RPMI7951 (cell line): ENCODE results near the gene IER2. TPM values are rescaled to one million over a fixed set of nuclear protein-coding genes. Genes with fewer than 3 reads are reported as not detected.
"Not testable (repeated sequence)": the region's sequence is repeated elsewhere in the genome, so short reads cannot be mapped to it uniquely, and the experiment has no call there.

Experiments used
- DNase-seq: peaks from one replicate; pipeline ENCODE4 v3.0.0-alpha.2; 2012; ENCODE audit warnings: low read depth
- total RNA-seq: library from RNA; depleted of rRNA; stranded (reverse); fragments of >200 nt; shearing (Covaris generic); gene quantifications from 2 replicates; pipeline ENCODE4 v1.2.3, GENCODE V29; 2014

IER2 gene
- total RNA-seq, 1 experiment from 2014 or later, result 15.3 TPM

GRCh38 chr19:13163609-13164342, 13.6 kb downstream of the IER2 start:
- DNase-seq, result peak; percentile 97

GRCh38 chr19:13164343-13165161, 14.3 kb downstream of the IER2 start:
- DNase-seq, result peak; percentile 89

DNA sequence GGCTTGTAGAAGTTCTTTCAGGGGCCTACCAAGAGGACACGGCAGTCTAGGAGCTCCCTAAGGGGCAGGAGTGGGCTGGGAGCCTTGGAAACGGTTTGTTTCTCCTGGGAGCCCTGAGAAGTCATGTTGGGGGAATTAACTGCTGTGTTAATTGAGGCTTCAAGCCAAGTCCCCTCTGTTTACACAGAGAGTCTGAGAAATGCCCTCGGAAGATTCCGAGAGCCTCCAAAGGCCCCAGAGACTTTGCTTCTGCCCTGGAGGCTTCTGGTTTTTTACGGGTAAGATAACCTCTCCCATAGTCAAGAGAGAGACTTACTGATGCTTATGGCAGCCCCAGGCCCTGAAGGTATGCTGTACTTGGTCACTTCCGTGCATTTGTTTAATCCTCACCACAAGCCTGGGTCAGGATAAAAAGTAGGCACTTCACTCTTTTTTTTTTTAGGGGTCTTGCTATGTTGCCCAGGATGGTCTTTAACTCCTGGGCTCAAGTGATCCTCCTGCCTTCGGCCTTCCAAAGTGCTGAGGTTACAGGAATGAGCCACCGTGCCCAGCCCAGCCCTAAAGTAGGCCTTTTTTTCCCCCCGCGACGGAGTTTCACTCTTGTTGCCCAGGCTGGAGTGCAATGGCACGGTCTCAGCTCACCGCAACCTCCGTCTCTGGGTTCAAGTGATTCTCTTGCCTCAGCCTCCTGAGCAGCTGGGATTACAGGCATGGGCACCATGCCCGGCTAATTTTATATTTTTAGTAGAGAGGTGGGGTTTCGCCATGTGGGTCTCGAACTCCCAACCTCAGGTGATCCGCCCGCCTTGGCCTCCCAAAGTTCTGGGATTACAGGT, 15.2 kb downstream of the IER2 start:
- peak; percentile 75 for DNase-seq

- not testable (repeated sequence) for DNase-seq
Measured at GRCh38 chr19:13166151-13166550, 15.9 kb downstream of the IER2 start.

DNA sequence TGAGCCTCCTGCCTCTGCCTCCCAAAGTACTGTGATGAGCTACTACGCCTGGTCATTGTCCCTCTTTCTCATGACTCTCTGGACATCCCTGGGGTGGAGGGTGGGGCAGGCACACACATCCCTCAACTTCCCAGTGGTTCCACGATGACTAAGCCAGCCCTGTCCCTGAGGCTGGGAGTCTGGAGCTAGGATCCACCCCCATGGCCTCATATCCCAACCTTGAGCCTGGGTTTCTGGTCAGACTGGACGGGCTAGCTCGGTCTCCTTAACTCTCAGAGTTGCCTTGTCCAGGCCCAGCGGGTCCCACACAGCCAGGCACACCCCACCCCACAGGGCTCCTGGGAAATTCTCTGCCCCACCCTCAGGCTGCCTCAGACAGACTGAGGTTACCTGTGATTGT, 19.6 kb downstream of the IER2 start:
- peak; percentile 93 for DNase-seq

GRCh38 chr19:13171146-13171545, 20.9 kb downstream of the IER2 start:
- no peak for DNase-seq

GRCh38 chr19:13172346-13173138, 22.3 kb downstream of the IER2 start:
- peak; percentile 98 for DNase-seq

- no peak for DNase-seq
Measured at GRCh38 chr19:13173139-13173737, 23.0 kb downstream of the IER2 start.

DNA sequence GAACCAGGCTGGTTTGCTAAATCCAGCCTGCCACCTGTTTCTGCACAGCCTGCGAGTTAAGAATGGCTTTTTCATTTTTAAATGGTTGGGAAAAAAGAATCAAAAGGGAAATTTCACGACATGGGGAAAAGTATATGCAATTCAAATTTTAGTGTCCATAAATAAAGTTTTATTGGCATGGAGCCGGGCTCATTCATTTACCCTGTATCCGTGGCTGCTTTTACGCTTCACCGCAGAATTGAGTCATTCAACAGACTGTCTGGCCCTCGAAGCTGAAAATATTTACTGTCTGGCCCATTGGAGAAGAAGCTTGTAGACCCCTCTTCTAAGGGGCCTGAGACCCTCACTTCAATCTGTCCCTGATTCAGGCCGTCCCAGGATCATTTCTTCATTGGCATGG, 26.1 kb downstream of the IER2 start:
- no peak for DNase-seq

DNA sequence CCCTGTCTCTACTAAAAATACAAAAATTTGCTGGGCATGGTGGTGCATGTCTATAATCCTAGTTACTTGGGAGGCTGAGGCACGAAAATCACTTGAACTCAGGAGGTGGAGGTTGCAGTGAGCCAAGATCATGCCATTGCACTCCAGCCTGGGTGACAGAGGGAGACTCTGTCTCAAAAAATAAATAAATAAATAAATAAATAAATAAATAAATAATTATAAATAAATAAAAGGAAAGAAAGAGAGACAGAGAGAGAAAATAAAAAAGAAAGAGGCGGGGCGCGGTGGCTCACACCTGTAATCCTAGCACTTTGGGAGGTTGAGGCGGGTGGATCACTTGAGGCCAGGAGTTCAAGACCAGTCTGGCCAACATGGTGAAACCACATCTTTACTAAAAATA, 27.4 kb downstream of the IER2 start:
- not testable (repeated sequence) for DNase-seq

DNA sequence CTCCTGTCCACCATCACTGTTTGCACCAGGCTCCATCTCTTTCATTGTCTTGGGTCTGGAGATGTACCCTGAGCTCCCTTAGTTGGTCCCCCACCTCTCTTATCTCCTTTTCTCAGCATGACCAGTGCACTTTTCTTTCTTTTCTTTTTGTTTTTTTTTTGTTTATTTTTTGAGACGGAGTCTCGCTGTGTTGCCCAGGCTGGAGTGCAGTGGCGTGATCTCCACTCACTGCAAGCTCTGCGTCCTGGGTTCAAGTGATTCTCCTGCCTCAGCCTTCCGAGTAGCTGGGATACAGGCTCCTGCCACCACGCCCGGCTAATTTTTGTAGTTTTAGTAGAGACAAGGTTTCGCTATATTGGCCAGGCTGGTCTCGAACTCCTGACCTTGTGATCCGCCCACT, 28.1 kb downstream of the IER2 start:
- not testable (repeated sequence) for DNase-seq

DNA sequence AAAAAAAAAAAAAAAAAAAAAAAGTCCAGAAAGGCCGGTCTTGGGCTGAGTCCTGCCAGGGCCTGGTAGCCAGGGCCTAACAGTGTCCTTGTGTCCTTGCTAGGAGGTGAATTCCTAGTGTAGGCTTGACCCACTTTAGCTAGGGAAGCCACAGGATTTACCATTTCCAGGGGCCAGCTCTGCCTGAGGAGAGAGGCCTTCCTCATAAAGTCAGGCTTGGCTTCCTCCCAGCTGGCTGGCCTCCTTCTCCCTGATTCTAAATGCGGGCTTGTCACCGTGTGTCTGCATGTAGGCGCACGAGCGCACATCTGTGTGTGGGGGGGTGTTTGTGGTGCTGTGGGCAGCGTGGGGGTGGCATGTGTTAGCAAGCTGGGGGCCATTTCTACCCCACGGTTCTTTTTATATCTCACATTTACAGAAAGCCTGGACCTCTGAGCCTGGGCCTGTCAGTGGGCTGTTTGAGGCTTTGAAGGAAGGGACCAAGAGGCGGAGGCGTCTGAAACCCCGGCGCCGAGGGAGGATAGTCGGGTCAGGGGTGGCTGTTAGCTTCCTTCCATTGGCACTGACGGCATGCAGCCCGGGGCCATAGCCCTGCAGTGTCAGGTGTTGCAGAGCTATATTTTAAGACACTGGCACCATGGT, 31.7 kb downstream of the IER2 start:
- DNase-seq, result peak; percentile 94

- DNase-seq, result not testable (repeated sequence)
Measured at GRCh38 chr19:13184926-13185325, 34.7 kb downstream of the IER2 start.

DNA sequence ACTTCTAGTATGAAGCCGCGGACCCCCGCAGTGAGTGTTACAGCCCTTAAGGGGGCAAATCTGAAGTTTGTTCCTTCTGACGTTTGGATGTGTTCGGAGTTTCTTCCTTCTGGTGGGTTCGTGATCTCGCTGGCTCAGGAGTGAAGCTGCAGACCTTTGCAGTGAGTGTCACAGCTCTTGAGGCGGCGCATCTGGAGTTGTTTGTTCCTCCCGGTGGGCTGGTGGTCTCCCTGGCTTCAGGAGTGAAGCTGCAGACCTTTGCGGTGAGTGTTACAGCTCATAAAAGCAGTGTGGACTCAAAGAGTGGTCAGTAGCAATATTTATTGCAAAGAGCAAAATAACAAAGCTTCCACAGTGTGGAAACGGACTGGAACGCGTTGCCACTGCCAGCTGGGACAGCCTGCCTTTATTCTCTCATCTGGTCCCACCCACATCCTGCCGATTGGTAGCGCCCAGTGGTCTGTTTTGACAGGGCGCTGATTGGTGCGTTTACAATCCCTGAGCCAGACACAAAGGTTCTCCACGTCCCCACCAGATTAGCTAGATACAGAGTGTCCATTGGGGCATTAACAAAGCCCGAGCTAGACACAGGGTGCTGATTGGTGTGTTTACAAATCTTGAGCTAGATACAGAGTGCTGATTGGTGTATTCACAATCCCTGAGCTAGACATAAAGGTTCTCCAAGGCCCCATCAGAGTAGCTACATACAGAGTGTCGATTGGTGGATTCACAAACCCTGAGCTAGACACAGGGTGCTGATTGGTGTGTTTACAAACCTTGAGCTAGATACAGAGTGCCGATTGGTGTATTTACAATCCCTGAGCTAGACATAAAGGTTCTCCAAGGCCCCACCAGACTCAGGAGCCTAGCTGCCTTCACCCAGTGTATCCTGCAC, 35.8 kb downstream of the IER2 start:
- DNase-seq, result not testable (repeated sequence)

GRCh38 chr19:13186688-13187087, 36.5 kb downstream of the IER2 start:
- not testable (repeated sequence) for DNase-seq

DNA sequence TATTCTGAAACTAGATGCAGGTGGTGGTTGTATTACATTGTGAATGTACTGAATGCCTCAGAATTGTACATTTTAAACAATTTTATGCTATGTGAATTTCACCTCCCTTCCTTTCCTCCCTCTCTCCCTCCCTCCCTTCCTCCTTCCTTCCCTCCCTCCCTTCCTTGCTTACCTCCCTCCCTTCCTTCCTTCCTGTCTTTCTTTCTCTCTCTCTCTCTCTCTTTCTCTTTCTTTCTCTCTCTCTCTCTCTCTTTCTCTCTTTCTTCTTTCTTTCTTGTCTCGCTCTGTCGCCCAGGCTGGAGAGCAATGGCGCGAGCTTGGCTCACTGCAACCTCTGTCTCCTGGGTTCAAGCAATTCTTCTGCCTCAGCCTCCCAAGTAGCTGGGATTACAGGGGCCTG, 37.2 kb downstream of the IER2 start:
- DNase-seq, result no peak

DNA sequence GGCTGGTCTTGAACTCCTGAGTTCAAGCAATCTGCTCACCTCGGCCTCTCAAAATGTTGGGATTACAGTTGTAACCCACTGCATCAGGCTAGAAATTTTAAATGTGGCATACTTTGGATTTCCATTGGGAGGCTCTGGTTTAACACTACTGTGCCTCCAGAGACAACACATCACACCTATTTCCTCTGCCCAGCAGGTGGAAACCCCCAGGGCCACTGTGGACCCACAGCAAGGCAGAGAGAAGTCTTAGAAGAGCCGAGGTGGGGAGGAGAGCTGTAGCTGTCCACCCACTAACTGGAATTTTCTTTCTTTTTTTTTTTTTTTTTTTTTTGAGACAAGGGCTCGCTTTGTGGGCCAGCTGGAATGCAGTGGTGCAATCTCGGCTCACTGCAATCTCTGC, 39.4 kb downstream of the IER2 start:
- no peak for DNase-seq

GRCh38 chr19:13190781-13191540, 40.8 kb downstream of the IER2 start:
- no peak for DNase-seq

DNA sequence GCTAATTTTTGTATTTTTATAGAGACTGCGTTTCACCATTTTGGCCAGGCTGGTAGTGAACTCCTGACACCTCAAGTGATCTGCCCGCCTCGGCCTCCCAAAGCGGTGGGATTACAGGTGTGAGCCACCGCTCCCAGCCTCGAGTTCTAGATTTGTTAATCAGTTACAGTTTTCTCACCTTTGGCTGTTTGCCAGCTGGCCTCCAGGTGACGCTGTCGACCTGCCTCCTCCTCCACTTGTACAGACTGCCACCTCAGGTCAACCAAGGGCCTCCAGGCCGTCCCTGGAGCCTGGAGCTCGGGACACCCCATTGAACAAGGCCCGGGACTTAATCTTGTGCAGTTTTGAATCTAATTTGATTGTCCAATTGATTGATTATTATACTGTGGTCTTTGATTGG, 45.5 kb downstream of the IER2 start:
- no peak for DNase-seq
